ENCODE measurements around the gene SH3BP4. TPM values are rescaled to one million over a fixed set of nuclear protein-coding genes. Genes with fewer than 3 reads are reported as not detected.

Gene SH3BP4
- total RNA-seq, 1 donor from 2014 or later, result 0.26 TPM

DNA sequence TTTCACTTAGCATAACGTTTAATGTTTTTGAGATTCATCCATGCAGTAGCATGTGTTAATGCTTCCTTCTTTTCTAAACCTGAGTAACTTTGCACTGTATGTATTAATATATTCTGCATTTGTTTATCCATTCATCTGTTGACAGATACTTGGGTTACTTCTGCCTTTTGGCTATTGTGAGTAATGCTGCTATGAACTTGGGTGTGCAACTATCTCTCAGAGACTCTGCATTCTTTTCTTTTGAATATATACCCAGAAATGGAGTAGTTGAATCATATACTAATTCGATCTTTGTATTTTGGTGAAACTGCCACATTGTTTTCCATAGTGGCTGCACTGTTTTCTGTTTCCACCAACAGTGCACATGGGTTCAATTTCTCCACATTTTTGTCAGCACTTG, 128.3 kb downstream of the SH3BP4 start:
- no peaks in the 10 kb centered on the region for H3K9me3 Mint-ChIP-seq
- H3K27ac Mint-ChIP-seq, result no peak overlapping the region
- no peaks in the 10 kb centered on the region for H3K36me3 Mint-ChIP-seq (ENCODE audit: low read depth)
- no peaks in the 10 kb centered on the region for H3K27me3 Mint-ChIP-seq (ENCODE audit: insufficient read depth)
- intact Hi-C loops (cut with micrococcal nuclease), result no loop called here
- no peak for DNase-seq (ENCODE audit: low spot score)
- H3K4me1 Mint-ChIP-seq (ENCODE audit: low read depth), result no peaks in the 10 kb centered on the region
- no peak overlapping the region for H3K4me3 Mint-ChIP-seq

DNA sequence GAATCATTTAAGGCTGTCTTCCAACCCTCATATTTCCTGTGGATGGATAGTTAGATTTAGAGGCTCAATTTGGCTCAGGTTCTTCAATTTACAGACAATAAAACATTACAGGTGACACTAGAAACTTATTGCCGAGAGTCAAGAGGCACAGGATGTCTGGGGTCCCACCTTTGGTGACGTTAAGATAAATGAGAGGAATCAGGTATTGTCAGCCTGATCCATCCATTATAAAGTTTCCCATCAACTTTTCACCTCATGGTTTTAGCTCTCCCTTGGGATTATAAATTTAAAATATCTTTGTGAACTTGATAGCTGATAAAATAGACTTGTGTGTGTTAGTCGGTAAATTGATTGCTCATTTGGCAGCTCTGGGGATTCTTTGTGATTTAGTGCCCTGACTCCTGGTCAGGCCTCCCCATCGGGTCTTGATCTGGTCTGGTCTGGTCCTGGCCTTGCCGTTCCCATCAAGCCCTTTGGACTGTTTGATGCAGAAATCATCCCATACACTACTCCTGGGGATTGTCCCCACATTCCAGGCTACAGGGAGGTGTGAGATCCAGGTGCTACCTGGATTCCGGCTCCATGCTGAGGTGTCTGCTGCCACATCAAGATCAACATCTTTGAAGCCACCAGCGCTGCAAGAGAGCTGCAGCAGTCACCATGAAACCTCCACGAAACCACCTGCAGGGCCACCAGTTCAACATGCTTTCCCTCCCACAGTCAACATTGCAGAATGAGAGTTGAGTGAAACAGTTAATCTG, 130.9 kb downstream of the SH3BP4 start:
- DNase-seq (ENCODE audit: low spot score), result no peak
- intact Hi-C loops (cut with micrococcal nuclease), result no loop called here
- H3K4me3 Mint-ChIP-seq, result no peak overlapping the region
- no peaks in the 10 kb centered on the region for H3K36me3 Mint-ChIP-seq (ENCODE audit: low read depth)
- no peaks in the 10 kb centered on the region for H3K4me1 Mint-ChIP-seq (ENCODE audit: low read depth)
- no peaks in the 10 kb centered on the region for H3K27me3 Mint-ChIP-seq (ENCODE audit: insufficient read depth)
- H3K9me3 Mint-ChIP-seq, result no peaks in the 10 kb centered on the region
- H3K27ac Mint-ChIP-seq, result no peak overlapping the region

DNA sequence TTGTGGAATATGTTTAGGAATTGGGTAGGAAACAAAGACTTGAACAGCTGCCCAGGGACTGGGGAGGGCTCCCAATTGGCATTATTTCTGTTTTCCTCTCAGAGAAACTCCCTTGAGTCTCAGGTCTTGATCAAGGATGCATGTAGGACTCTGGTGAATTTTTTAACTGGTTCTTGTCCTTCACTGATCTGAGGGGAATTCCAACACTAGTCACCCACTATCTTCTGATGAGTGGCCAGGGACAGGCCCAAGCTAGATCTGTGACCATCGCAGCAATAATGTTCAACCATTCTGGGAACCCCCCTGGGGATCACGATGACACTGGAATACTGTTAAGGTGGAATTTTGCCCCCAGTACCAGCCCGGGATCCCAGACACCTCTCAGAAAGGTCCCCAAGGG, 132.0 kb downstream of the SH3BP4 start:
- Mint-ChIP-seq H3K4me1 (ENCODE audit: low read depth) (no peaks in the 10 kb centered on the region), H3K4me3 (no peak overlapping the region), H3K27me3 (ENCODE audit: insufficient read depth) (no peaks in the 10 kb centered on the region), H3K9me3 (no peaks in the 10 kb centered on the region), H3K36me3 (ENCODE audit: low read depth) (no peaks in the 10 kb centered on the region), H3K27ac (no peak overlapping the region)
- no peak for DNase-seq (ENCODE audit: low spot score)
- intact Hi-C loops (cut with micrococcal nuclease), result no loop called here

DNA sequence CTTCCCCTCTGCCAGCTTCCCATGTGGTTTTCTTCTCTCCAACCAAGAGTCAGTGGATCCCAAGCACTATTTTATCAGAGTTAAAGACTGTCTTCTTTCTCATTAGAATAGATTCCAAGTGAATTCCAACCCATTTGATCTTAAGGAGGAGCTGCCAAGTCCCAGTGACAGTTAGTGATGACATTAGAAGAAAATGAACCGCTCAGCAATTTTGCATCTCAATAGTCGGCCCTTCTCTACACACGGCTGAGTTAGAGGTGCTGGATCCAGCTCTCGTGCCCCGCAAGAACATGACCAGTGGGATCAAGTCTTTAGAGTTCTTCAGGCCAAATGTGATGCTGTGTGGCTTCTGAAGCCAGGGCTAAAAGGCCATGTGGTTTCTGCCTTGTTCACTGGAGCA, 132.6 kb downstream of the SH3BP4 start:
- no peaks in the 10 kb centered on the region for H3K9me3 Mint-ChIP-seq
- no peak overlapping the region for H3K4me3 Mint-ChIP-seq
- H3K36me3 Mint-ChIP-seq (ENCODE audit: low read depth), result no peaks in the 10 kb centered on the region
- H3K4me1 Mint-ChIP-seq (ENCODE audit: low read depth), result no peaks in the 10 kb centered on the region
- no peak for DNase-seq (ENCODE audit: low spot score)
- H3K27ac Mint-ChIP-seq, result no peak overlapping the region
- no peaks in the 10 kb centered on the region for H3K27me3 Mint-ChIP-seq (ENCODE audit: insufficient read depth)
- intact Hi-C loops (cut with micrococcal nuclease), result no loop called here

DNA sequence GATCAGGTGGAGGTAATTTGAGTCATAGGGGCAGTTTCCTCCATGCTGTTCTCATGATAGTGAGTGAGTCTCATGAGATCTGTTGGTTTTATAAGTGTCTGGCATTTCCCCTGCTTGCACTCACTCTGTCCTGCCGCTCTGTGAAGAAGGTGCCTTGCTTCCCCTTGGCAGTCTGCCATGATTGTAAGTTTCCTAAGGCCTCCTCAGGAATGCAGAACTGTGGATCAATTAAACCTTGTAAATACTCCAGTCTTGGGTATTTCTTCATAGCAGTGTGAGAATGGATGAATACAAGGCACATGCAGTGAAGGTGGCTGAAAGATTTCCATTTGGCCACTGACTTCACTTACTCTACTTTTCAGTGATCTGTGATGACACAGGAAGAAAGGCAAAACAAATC, 133.7 kb downstream of the SH3BP4 start:
- H3K27me3 Mint-ChIP-seq (ENCODE audit: insufficient read depth), result no peaks in the 10 kb centered on the region
- H3K27ac Mint-ChIP-seq, result no peak overlapping the region
- intact Hi-C loops (cut with micrococcal nuclease), result no loop called here
- no peaks in the 10 kb centered on the region for H3K9me3 Mint-ChIP-seq
- H3K4me3 Mint-ChIP-seq, result no peak overlapping the region
- H3K4me1 Mint-ChIP-seq (ENCODE audit: low read depth), result no peaks in the 10 kb centered on the region
- no peaks in the 10 kb centered on the region for H3K36me3 Mint-ChIP-seq (ENCODE audit: low read depth)
- no peak for DNase-seq (ENCODE audit: low spot score)

DNA sequence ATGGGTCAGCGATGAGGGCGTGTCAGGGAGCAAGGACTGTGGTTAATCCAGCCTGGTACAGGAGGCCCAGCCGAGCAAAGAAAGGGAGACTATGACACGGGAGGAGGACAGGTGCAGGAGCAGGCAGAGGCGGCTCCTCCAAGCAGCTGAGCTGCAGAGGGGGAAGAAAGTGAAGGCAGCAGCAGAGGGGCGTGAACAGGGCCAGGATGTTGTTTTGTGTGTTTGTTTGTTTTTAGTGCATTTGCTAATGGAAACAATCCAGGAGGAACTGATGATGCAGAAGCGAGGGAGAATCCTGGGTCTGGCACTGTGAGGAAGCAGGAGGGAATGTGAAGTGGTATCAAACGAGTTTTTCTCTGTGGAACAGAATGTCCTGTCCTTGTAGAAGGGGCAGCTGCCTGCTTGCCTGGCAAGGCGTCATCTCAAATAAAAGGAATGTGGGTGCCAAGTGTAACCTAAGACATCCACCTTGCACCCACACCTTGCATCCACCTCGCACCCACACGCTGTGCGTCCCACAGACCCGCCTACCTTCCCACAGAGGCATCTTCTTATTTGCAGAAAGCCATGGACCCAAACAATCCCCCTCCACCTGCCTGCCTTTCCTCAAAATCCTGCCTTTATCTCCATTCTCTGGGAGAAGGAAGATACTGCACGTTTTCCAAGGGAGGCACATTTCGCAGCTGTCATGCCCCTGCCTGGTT, 134.8 kb downstream of the SH3BP4 start:
- H3K27ac Mint-ChIP-seq, result no peak overlapping the region
- no peaks in the 10 kb centered on the region for H3K9me3 Mint-ChIP-seq
- no peaks in the 10 kb centered on the region for H3K4me1 Mint-ChIP-seq (ENCODE audit: low read depth)

DNA sequence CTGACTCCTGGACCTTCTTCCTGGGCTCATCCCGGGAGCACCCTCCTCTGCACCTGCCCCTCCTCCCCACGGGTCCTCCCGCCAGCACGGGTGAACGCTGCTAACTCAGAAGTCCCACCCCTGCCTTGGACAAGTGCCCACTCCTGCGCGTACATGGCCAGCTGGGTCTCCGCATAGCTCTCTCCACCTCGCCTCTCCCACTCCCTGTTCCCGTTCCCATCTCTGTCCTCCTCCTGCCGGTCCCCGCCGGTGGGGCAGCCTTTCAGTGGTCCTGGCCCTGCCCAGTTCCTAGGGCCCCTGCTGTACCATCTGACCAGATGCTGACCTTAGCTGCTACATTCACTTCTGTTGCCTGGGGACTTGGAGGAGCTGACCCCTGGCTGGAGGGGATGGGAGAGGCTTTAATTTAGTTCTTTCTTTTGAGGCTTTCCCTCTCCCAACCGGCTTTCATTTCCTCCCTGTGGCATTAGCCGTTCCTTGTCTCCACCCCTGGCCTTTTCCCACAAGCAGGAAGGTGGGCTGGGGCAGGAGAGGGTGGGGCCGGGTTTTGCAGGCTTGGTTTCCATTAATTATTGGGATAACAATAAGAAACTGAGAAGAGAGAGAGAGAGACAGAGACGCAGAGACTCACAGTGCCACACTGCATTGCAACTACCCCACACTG, 136.1 kb downstream of the SH3BP4 start:
- H3K27me3 Mint-ChIP-seq (ENCODE audit: insufficient read depth), result no peaks in the 10 kb centered on the region
- DNase-seq (ENCODE audit: low spot score), result no peak
- H3K9me3 Mint-ChIP-seq, result no peaks in the 10 kb centered on the region
- intact Hi-C loops (cut with micrococcal nuclease), result no loop called here
- H3K4me1 Mint-ChIP-seq (ENCODE audit: low read depth), result no peaks in the 10 kb centered on the region
- no peaks in the 10 kb centered on the region for H3K36me3 Mint-ChIP-seq (ENCODE audit: low read depth)
- no peak overlapping the region for H3K4me3 Mint-ChIP-seq
- no peak overlapping the region for H3K27ac Mint-ChIP-seq

More for the DNA sequence above, 134.8 kb downstream of the SH3BP4 start:
- Mint-ChIP-seq H3K4me3 (no peak overlapping the region), H3K36me3 (ENCODE audit: low read depth) (no peaks in the 10 kb centered on the region), H3K27me3 (ENCODE audit: insufficient read depth) (no peaks in the 10 kb centered on the region)
- intact Hi-C loops (cut with micrococcal nuclease), result no loop called here
- DNase-seq (ENCODE audit: low spot score), result no peak

DNA sequence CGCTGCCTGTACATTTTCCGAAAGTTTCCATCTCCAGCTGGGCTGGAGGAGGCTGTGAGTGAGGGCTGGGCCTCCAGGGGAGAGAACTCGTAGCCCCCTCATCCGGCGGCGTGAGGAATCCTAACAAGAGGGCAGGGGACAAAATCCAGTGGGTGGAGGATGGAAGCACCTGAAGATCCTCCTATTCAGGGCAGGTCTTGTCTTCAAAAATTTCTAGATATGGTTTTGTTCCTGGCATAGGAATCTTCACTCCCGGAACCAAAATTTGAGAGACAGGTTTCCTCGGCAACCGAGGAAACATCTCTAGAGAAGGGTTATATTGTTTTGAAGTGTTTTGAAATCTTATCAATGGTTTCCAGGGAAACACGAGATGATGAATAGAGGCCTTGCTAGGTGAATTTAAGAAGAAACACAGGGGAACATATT, 136.7 kb downstream of the SH3BP4 start:
- H3K4me3 Mint-ChIP-seq, result no peak overlapping the region

DNA sequence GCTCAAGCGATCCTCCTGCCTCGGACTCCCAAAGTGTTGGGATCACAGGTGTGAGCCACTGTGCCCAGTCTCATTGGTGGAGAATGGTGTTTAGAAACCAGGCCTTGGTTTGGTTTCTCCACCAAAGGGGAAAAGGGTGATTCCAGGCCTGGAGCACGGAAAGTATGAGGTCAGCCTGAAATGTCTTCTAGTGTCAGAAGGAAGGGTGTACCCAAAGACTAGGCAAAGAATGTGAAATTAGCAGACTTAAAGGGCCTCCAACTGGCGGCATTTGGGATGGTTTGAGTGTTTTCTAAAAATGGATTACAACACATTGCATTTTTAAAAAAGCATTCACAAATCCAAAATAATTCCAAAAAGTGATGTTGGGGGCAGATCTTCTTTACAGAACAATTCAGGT, 139.6 kb downstream of the SH3BP4 start:
- Mint-ChIP-seq H3K27me3 (ENCODE audit: insufficient read depth) (no peaks in the 10 kb centered on the region), H3K4me1 (ENCODE audit: low read depth) (no peaks in the 10 kb centered on the region), H3K4me3 (no peak overlapping the region), H3K27ac (no peak overlapping the region), H3K36me3 (ENCODE audit: low read depth) (no peaks in the 10 kb centered on the region), H3K9me3 (no peaks in the 10 kb centered on the region)
- intact Hi-C loops (cut with micrococcal nuclease), result no loop called here
- DNase-seq (ENCODE audit: low spot score), result no peak

More for the DNA sequence above, 136.7 kb downstream of the SH3BP4 start:
- H3K36me3 Mint-ChIP-seq (ENCODE audit: low read depth), result no peaks in the 10 kb centered on the region
- no peak overlapping the region for H3K27ac Mint-ChIP-seq
- H3K27me3 Mint-ChIP-seq (ENCODE audit: insufficient read depth), result no peaks in the 10 kb centered on the region
- H3K4me1 Mint-ChIP-seq (ENCODE audit: low read depth), result no peaks in the 10 kb centered on the region
- no peaks in the 10 kb centered on the region for H3K9me3 Mint-ChIP-seq
- intact Hi-C loops (cut with micrococcal nuclease), result no loop called here
- DNase-seq (ENCODE audit: low spot score), result no peak

DNA sequence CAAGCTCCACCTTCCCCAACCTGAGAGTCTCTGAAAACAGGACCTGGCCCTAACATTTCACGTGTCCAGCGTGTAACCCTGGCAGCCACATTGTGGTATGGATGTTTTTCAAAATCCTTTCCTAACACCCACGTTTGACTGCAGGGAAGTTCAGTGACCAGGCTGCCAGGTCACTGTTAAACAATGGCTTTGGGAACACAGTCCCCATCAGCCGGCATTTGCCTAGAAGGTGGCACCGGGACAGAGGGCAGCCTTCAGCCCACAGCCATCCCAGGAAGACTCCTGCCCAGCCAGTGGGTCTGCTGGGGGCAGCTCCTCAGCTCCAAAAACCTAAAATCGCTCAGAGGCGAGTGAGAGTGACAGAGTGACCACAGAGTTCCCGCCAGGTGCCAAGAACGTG, 140.2 kb downstream of the SH3BP4 start:
- H3K27ac Mint-ChIP-seq, result no peak overlapping the region
- no peak overlapping the region for H3K4me3 Mint-ChIP-seq
- no peaks in the 10 kb centered on the region for H3K9me3 Mint-ChIP-seq
- H3K4me1 Mint-ChIP-seq (ENCODE audit: low read depth), result no peaks in the 10 kb centered on the region
- DNase-seq (ENCODE audit: low spot score), result no peak
- intact Hi-C loops (cut with micrococcal nuclease), result no loop called here
- H3K36me3 Mint-ChIP-seq (ENCODE audit: low read depth), result no peaks in the 10 kb centered on the region
- H3K27me3 Mint-ChIP-seq (ENCODE audit: insufficient read depth), result no peaks in the 10 kb centered on the region

DNA sequence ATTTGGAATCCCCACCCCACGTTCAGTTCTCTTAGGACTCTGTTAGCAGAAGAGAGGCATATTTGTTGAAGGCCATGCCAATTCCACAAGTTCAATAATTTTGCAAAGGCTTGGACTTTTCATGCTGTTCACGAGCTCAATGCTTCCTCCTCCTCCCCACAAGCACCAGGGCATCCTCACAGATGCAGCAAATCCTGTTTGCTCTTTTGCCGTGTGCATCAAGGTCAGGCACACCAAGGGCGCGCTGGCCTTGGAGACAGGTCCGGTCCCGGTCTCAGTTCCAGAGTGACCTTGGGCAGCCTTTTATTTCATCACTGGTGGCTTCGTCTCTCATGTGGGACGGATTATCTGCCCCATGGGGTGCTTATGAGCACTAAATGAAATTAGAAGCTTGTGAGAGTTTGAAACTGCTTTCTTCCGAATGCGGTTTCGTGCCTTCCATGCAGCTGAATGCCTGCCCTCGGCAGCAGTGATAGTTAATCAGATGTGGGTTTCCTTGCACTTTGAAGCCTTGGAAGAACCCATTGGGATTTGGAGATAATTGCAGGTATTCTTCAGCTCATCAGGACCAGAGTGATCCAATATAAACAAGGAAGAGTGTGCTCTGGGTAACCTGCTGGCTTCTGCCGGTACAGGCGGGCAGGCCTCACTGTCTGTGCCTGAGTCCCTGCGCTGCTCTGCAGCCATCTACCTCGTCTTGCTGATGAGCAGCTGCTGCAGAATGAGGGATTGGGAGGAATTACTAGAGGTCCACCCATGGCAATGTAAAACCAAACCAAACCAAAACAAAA, 140.8 kb downstream of the SH3BP4 start:
- Mint-ChIP-seq H3K9me3 (no peaks in the 10 kb centered on the region), H3K36me3 (ENCODE audit: low read depth) (no peaks in the 10 kb centered on the region), H3K4me3 (no peak overlapping the region)

DNA sequence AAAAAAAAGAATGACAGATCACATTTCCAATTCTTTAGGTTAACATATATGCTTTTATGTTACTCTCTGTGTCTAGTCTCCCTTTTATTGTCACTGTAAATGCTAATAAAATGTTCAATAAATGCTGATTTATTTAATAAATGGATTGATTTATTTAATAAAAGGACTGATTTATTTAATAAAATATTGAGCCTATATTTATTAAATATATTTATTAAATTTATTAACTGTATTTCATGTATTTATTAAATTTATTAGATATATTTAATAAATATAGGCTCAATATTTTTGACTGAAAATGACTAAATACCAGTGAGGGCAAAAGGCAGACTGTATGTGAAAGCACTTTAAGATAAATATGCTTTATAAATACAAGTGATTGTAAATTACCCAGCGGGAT, 142.6 kb downstream of the SH3BP4 start:
- intact Hi-C loops (cut with micrococcal nuclease), result no loop called here
- DNase-seq (ENCODE audit: low spot score), result no peak

More for the DNA sequence above, 140.8 kb downstream of the SH3BP4 start:
- peaks cover 2% of the 10 kb centered on the region for H3K27me3 Mint-ChIP-seq (ENCODE audit: insufficient read depth)
- no peak for DNase-seq (ENCODE audit: low spot score)
- H3K27ac Mint-ChIP-seq, result no peak overlapping the region
- intact Hi-C loops (cut with micrococcal nuclease), result no loop called here
- no peaks in the 10 kb centered on the region for H3K4me1 Mint-ChIP-seq (ENCODE audit: low read depth)

More for the DNA sequence above, 142.6 kb downstream of the SH3BP4 start:
- Mint-ChIP-seq H3K27me3 (ENCODE audit: insufficient read depth) (peaks cover 2% of the 10 kb centered on the region), H3K27ac (no peak overlapping the region), H3K9me3 (no peaks in the 10 kb centered on the region), H3K4me1 (ENCODE audit: low read depth) (no peaks in the 10 kb centered on the region), H3K4me3 (no peak overlapping the region), H3K36me3 (ENCODE audit: low read depth) (no peaks in the 10 kb centered on the region)
